HepG2 (cell line): ENCODE measurements around the gene WDR87. TPM values are rescaled to one million over a fixed set of nuclear protein-coding genes. Genes with fewer than 3 reads are reported as not detected.

ENCODE experiments used
- BHLHE40 ChIP-seq: IDR thresholded peaks from 2 replicates; pipeline ENCODE4 v1.6.1; 2011; ENCODE audit warnings: low read length, improper control_type of control experiment
- BORCS8-MEF2B ChIP-seq: sonication (generic); formaldehyde crosslinking; IDR thresholded peaks from 2 replicates; pipeline ENCODE4 v1.8.0; 2022; ENCODE audit warnings: mild to moderate bottlenecking, missing genetic modification reagents
- CEBPB ChIP-seq: IDR thresholded peaks from 2 replicates; pipeline ENCODE4 v1.6.1; 2011; ENCODE audit warnings: low read depth, low read length, improper control_type of control experiment, borderline replicate concordance
- FOXJ3 ChIP-seq: sonication (generic); formaldehyde crosslinking; IDR thresholded peaks from 2 replicates; pipeline ENCODE4 v1.4.0; 2020; ENCODE audit warnings: missing genetic modification reagents, mild to moderate bottlenecking, borderline replicate concordance
- HMG20B ChIP-seq: conservative IDR thresholded peaks from 2 replicates; pipeline ENCODE4 v1.6.1; 2016; ENCODE audit warnings: missing genetic modification reagents, missing compliant biosample characterization
- HNF4A ChIP-seq: sonication (generic); formaldehyde crosslinking; IDR thresholded peaks from 2 replicates; pipeline ENCODE4 v1.4.0; 2020; ENCODE audit warnings: missing genetic modification reagents
- HNRNPLL ChIP-seq: fragments of 200-400 bp; formaldehyde crosslinking; IDR thresholded peaks from 2 replicates; pipeline ENCODE4 v1.6.1; 2017; ENCODE audit warnings: mild to moderate bottlenecking, low read depth, low read length; ENCODE audit not compliant: poor library complexity, severe bottlenecking
- HOXA3 ChIP-seq: sonication (generic); formaldehyde crosslinking; IDR thresholded peaks from 2 replicates; pipeline ENCODE4 v1.5.0; 2020; ENCODE audit warnings: missing genetic modification reagents
- HOXA9 ChIP-seq: sonication (generic); formaldehyde crosslinking; IDR thresholded peaks from 2 replicates; pipeline ENCODE4 v1.8.1; 2022; ENCODE audit warnings: missing genetic modification reagents, mild to moderate bottlenecking, moderate library complexity, borderline replicate concordance
- JARID2 ChIP-seq: sonication (generic); formaldehyde crosslinking; IDR thresholded peaks from 2 replicates; pipeline ENCODE4 v1.8.1; 2023; ENCODE audit warnings: missing genetic modification reagents, inconsistent platforms; ENCODE audit not compliant: insufficient replicate concordance
- MAF1 ChIP-seq: sonication (generic); formaldehyde crosslinking; IDR thresholded peaks from 2 replicates; pipeline ENCODE4 v1.5.0; 2020; ENCODE audit warnings: missing genetic modification reagents, borderline replicate concordance
- MBD4 ChIP-seq: IDR thresholded peaks from 2 replicates; pipeline ENCODE4 v1.6.1; 2012; ENCODE audit warnings: low read length, inconsistent platforms, borderline replicate concordance
- POLR2G ChIP-seq: fragments of 200-400 bp; formaldehyde crosslinking; IDR thresholded peaks from 2 replicates; pipeline ENCODE4 v1.6.1; 2018; ENCODE audit warnings: mild to moderate bottlenecking, low read depth, low read length, moderate library complexity
- YEATS2 ChIP-seq: sonication (generic); formaldehyde crosslinking; IDR thresholded peaks from 2 replicates; pipeline ENCODE4 v1.4.0; 2020; ENCODE audit warnings: missing genetic modification reagents, borderline replicate concordance
- ZC3H4 ChIP-seq: sonication (generic); formaldehyde crosslinking; IDR thresholded peaks from 2 replicates; pipeline ENCODE4 v1.4.0; 2020; ENCODE audit warnings: missing genetic modification reagents, borderline replicate concordance
- ZNF563 ChIP-seq: sonication (generic); formaldehyde crosslinking; IDR thresholded peaks from 2 replicates; pipeline ENCODE4 v1.8.0; 2022; ENCODE audit warnings: mild to moderate bottlenecking, moderate library complexity, missing genetic modification reagents
- ZNF644 ChIP-seq: IDR thresholded peaks from 2 replicates; pipeline ENCODE4 v1.6.1; 2016; ENCODE audit warnings: low read depth
- ZNF775 ChIP-seq: sonication (generic); formaldehyde crosslinking; IDR thresholded peaks from 2 replicates; pipeline ENCODE4 v1.4.0; 2020; ENCODE audit warnings: missing genetic modification reagents, mild to moderate bottlenecking, moderate library complexity, borderline replicate concordance
- polyA plus RNA-seq, 8 experiments: library from polyadenylated mRNA; depleted of rRNA in 3 of 8; stranded (reverse) in 7 of 8; unstranded in 1 of 8; fragments of >200 nt; fragmentation: Illumina TruSeq in 4 of 8; extraction: Trizol in 4 of 8; gene quantifications; 2 replicates each; pipeline versions ENCODE4 v1.2.1 to v1.2.3, GENCODE V29; 2011 to 2016; ENCODE audit warnings: low read depth in 4 of 8, missing spikeins in 1 of 8, mixed read lengths in 1 of 8; ENCODE audit not compliant: insufficient read depth in 1 of 8
- total RNA-seq, 5 experiments: library from RNA; depleted of rRNA; stranded (reverse); fragments of >200 nt; fragmentation: Illumina TruSeq; extraction: Trizol; gene quantifications; 2 replicates each; pipeline ENCODE4 v1.2.3, GENCODE V29; 2016; ENCODE audit warnings: low read depth in 1 of 5
- TF ChIP-seq, protein P1 (sequence below): sonication (generic); formaldehyde crosslinking; IDR thresholded peaks from 2 replicates; pipeline ENCODE4 v1.5.1; 2020; ENCODE audit warnings: missing genetic modification reagents, mild to moderate bottlenecking, borderline replicate concordance
- TF ChIP-seq, protein P2 (sequence below): sonication (generic); formaldehyde crosslinking; IDR thresholded peaks from 2 replicates; pipeline ENCODE4 v1.4.0; 2020; ENCODE audit warnings: missing genetic modification reagents
- TF ChIP-seq, protein P3 (sequence below): sonication (generic); formaldehyde crosslinking; conservative IDR thresholded peaks from 2 replicates; pipeline ENCODE4 v1.8.0; 2022; ENCODE audit warnings: low read depth, missing genetic modification reagents
- TF ChIP-seq, protein P4 (sequence below): sonication (generic); formaldehyde crosslinking; IDR thresholded peaks from 2 replicates; pipeline ENCODE4 v1.4.0; 2020; ENCODE audit warnings: mild to moderate bottlenecking, missing genetic modification reagents
- TF ChIP-seq, protein P5 (sequence below): sonication (generic); formaldehyde crosslinking; IDR thresholded peaks from 2 replicates; pipeline ENCODE4 v1.8.0; 2022; ENCODE audit warnings: low read depth, missing genetic modification reagents

The WDR87 gene
- total and polyA plus RNA-seq, 2 of the 13 experiments (the other 11 are each of a cell fraction or from before 2014, with no cell fraction given) = not detected

GRCh38 chr19:37893845-37894575, 12.4 kb downstream of the WDR87 start (continued):
- TF ChIP-seq ZNF775 (CRISPR knock-in tag) (no peak), ZC3H4 (CRISPR knock-in tag) (no peak), BORCS8-MEF2B (CRISPR knock-in tag) (no peak), BHLHE40 (no peak), CEBPB (peak; percentile 63; the same call in 1 of the 2 replicates), HOXA9 (CRISPR knock-in tag) (no peak), ZNF644 (CRISPR knock-in tag) (peak; percentile 58; the same call in 1 of the 2 replicates), JARID2 (CRISPR knock-in tag) (no peak), HOXA3 (peak; percentile 23; the same call in 1 of the 2 replicates), HMG20B (CRISPR knock-in tag) (no peak), ZNF563 (no peak), YEATS2 (CRISPR knock-in tag) (no peak), HNF4A (peak; percentile 81), MBD4 (no peak), POLR2G (no peak), MAF1 (CRISPR knock-in tag) (no peak), FOXJ3 (CRISPR knock-in tag) (no peak), HNRNPLL (no peak)
- TF ChIP-seq, protein P1, sequence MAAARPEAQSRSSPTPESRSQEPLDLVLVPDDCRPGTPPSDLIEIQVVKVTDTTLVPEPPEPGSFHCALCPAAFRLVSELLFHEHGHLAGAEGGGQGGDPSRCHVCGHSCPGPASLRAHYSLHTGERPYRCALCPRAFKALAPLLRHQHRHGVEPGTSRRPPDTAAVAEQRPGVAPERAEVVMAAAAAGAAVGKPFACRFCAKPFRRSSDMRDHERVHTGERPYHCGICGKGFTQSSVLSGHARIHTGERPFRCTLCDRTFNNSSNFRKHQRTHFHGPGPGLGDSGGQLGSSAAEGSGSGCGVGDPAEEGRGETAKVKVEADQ (CRISPR knock-in tag) = no peak
- TF ChIP-seq, protein P2, sequence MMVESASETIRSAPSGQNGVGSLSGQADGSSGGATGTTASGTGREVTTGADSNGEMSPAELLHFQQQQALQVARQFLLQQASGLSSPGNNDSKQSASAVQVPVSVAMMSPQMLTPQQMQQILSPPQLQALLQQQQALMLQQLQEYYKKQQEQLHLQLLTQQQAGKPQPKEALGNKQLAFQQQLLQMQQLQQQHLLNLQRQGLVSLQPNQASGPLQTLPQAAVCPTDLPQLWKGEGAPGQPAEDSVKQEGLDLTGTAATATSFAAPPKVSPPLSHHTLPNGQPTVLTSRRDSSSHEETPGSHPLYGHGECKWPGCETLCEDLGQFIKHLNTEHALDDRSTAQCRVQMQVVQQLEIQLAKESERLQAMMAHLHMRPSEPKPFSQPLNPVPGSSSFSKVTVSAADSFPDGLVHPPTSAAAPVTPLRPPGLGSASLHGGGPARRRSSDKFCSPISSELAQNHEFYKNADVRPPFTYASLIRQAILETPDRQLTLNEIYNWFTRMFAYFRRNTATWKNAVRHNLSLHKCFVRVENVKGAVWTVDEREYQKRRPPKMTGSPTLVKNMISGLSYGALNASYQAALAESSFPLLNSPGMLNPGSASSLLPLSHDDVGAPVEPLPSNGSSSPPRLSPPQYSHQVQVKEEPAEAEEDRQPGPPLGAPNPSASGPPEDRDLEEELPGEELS (CRISPR knock-in tag) = no peak
- TF ChIP-seq, protein P3, sequence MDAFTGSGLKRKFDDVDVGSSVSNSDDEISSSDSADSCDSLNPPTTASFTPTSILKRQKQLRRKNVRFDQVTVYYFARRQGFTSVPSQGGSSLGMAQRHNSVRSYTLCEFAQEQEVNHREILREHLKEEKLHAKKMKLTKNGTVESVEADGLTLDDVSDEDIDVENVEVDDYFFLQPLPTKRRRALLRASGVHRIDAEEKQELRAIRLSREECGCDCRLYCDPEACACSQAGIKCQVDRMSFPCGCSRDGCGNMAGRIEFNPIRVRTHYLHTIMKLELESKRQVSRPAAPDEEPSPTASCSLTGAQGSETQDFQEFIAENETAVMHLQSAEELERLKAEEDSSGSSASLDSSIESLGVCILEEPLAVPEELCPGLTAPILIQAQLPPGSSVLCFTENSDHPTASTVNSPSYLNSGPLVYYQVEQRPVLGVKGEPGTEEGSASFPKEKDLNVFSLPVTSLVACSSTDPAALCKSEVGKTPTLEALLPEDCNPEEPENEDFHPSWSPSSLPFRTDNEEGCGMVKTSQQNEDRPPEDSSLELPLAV (CRISPR knock-in tag) = no peak
- TF ChIP-seq, protein P4, sequence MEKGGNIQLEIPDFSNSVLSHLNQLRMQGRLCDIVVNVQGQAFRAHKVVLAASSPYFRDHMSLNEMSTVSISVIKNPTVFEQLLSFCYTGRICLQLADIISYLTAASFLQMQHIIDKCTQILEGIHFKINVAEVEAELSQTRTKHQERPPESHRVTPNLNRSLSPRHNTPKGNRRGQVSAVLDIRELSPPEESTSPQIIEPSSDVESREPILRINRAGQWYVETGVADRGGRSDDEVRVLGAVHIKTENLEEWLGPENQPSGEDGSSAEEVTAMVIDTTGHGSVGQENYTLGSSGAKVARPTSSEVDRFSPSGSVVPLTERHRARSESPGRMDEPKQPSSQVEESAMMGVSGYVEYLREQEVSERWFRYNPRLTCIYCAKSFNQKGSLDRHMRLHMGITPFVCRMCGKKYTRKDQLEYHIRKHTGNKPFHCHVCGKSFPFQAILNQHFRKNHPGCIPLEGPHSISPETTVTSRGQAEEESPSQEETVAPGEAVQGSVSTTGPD (CRISPR knock-in tag) = no peak
- TF ChIP-seq, protein P5, sequence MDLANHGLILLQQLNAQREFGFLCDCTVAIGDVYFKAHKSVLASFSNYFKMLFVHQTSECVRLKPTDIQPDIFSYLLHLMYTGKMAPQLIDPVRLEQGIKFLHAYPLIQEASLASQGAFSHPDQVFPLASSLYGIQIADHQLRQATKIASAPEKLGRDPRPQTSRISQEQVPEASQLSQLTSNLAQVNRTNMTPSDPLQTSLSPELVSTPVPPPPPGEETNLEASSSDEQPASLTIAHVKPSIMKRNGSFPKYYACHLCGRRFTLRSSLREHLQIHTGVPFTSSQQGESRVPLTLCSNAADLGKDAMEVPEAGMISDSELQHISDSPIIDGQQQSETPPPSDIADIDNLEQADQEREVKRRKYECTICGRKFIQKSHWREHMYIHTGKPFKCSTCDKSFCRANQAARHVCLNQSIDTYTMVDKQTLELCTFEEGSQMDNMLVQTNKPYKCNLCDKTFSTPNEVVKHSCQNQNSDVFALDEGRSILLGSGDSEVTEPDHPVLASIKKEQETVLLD = no peak
